ENCODE results near the gene EARS2. TPM values are rescaled to one million over a fixed set of nuclear protein-coding genes. Genes with fewer than 3 reads are reported as not detected.
A peak's percentile ranks its signal among the peaks of the same experiment; 100 is the strongest.

Gene EARS2
- total and polyA plus RNA-seq, 10 donors: 9.8 to 21.8 (median 17.2) TPM

- peak overlapping the region in 2 of 8 donors; percentile 30 to 31 for H3K27ac ChIP-seq
- intact Hi-C loops (cut with DNase I; ENCODE audit: low total_unique reads): no loop called here
- H3K4me1 ChIP-seq: peaks cover 0 to 23% (median 0%) of the 10 kb centered on the region in 6 donors
- H3K9me3 ChIP-seq: no peaks in the 10 kb centered on the region
- H3K4me3 ChIP-seq: no peak overlapping the region
- WGBS, 5 donors: 86 to 96% (median 92%) methylated on average over 11 of the region's 11 CpGs
- no peak for DNase-seq
- no peaks in the 10 kb centered on the region for H3K27me3 ChIP-seq (replicated peaks in 1 of 7)
- peaks cover 0 to 99% (median 61%) of the 10 kb centered on the region in 6 donors for H3K36me3 ChIP-seq
- TF ChIP-seq POLR2A (IDR thresholded peaks at IDR 0.05) (no peak), POLR2AphosphoS5 (IDR thresholded peaks at IDR 0.05) (no peak)
- TF ChIP-seq, protein P1, sequence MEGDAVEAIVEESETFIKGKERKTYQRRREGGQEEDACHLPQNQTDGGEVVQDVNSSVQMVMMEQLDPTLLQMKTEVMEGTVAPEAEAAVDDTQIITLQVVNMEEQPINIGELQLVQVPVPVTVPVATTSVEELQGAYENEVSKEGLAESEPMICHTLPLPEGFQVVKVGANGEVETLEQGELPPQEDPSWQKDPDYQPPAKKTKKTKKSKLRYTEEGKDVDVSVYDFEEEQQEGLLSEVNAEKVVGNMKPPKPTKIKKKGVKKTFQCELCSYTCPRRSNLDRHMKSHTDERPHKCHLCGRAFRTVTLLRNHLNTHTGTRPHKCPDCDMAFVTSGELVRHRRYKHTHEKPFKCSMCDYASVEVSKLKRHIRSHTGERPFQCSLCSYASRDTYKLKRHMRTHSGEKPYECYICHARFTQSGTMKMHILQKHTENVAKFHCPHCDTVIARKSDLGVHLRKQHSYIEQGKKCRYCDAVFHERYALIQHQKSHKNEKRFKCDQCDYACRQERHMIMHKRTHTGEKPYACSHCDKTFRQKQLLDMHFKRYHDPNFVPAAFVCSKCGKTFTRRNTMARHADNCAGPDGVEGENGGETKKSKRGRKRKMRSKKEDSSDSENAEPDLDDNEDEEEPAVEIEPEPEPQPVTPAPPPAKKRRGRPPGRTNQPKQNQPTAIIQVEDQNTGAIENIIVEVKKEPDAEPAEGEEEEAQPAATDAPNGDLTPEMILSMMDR (IDR thresholded peaks at IDR 0.05 in 8 of 11, conservative IDR thresholded peaks at IDR 0.05 in 3 of 11): no peak
These were observed 29.0 kb downstream of the EARS2 start for GRCh38 chr16:23527961-23528643.

- Histone ChIP-seq H3K36me3 (peaks cover 0 to 82% (median 45%) of the 10 kb centered on the region in 6 donors), H3K27ac (peak overlapping the region in 2 of 8 donors; percentile 55 to 71), H3K4me1 (peaks cover under 1 to 40% (median 14%) of the 10 kb centered on the region in 6 donors), H3K4me3 (no peak overlapping the region), H3K27me3 (replicated peaks in 1 of 7) (no peaks in the 10 kb centered on the region), H3K9me3 (no peaks in the 10 kb centered on the region)
- TF ChIP-seq, protein P1 (IDR thresholded peaks at IDR 0.05 in 8 of 11, conservative IDR thresholded peaks at IDR 0.05 in 3 of 11): no peak
- no peak for TF ChIP-seq POLR2A (IDR thresholded peaks at IDR 0.05)
- TF ChIP-seq POLR2AphosphoS5 (IDR thresholded peaks at IDR 0.05): no peak
- DNase-seq: no peak
- WGBS, 5 donors: 88 to 95% (median 93%) methylated on average over 3 of the region's 3 CpGs
- intact Hi-C loops (cut with DNase I; ENCODE audit: low total_unique reads): no loop called here
These were observed 32.3 kb downstream of the EARS2 start for GRCh38 chr16:23524886-23525285.

GRCh38 chr16:23523876-23524385, 33.2 kb downstream of the EARS2 start:
- WGBS, 5 donors: 61 to 84% (median 80%) methylated on average over 7 of the region's 7 CpGs
- Histone ChIP-seq H3K4me1 (peaks cover 8 to 41% (median 22%) of the 10 kb centered on the region in 6 donors), H3K27ac (peak overlapping the region in 6 of 8 donors; percentile 30 to 71 (median 38)), H3K36me3 (peaks cover 0 to 80% (median 36%) of the 10 kb centered on the region in 6 donors), H3K4me3 (no peak overlapping the region), H3K27me3 (replicated peaks in 1 of 7) (no peaks in the 10 kb centered on the region), H3K9me3 (no peaks in the 10 kb centered on the region)
- no peak for DNase-seq
- TF ChIP-seq POLR2A (IDR thresholded peaks at IDR 0.05) (no peak), POLR2AphosphoS5 (IDR thresholded peaks at IDR 0.05) (no peak)
- TF ChIP-seq, protein P1 (IDR thresholded peaks at IDR 0.05 in 8 of 11, conservative IDR thresholded peaks at IDR 0.05 in 3 of 11): no peak
- intact Hi-C loops (cut with DNase I; ENCODE audit: low total_unique reads): no loop called here

- H3K4me1 ChIP-seq: peaks cover 8 to 41% (median 28%) of the 10 kb centered on the region in 6 donors
- no peaks in the 10 kb centered on the region for H3K9me3 ChIP-seq
- TF ChIP-seq POLR2AphosphoS5 (IDR thresholded peaks at IDR 0.05) (no peak), POLR2A (IDR thresholded peaks at IDR 0.05) (no peak)
- TF ChIP-seq, protein P1 (IDR thresholded peaks at IDR 0.05 in 8 of 11, conservative IDR thresholded peaks at IDR 0.05 in 3 of 11): no peak
- peak; percentile 20 for DNase-seq
- no peaks in the 10 kb centered on the region for H3K27me3 ChIP-seq (replicated peaks in 1 of 7)
- WGBS, 5 donors: 86 to 92% (median 88%) methylated on average over 6 of the region's 6 CpGs
- H3K36me3 ChIP-seq: peaks cover 0 to 74% (median 30%) of the 10 kb centered on the region in 6 donors
- no peak overlapping the region for H3K4me3 ChIP-seq
- peak overlapping the region in 6 of 8 donors; percentile 30 to 71 (median 38) for H3K27ac ChIP-seq
- intact Hi-C loops (cut with DNase I; ENCODE audit: low total_unique reads): no loop called here
These were observed 33.8 kb downstream of the EARS2 start for GRCh38 chr16:23523321-23523720.
